H9 (cell line): ENCODE data around the gene COL27A1. TPM values are rescaled to one million over a fixed set of nuclear protein-coding genes. Genes with fewer than 3 reads are reported as not detected.

Source experiments
- DNase-seq: peaks from one replicate; pipeline ENCODE4 v3.0.0-alpha.2; 2017
- H2AFZ ChIP-seq: one replicate; pipeline ENCODE4 v1.6.1; 2013; ENCODE audit warnings: mild to moderate bottlenecking, low read length, control low read depth, moderate library complexity
- H2AK5ac ChIP-seq: 2 replicates; pipeline ENCODE4 v1.6.1; 2013; ENCODE audit warnings: low read length, control low read depth, mixed read lengths; ENCODE audit not compliant: insufficient read length
- H2BK120ac ChIP-seq: one replicate; pipeline ENCODE4 v1.6.1; 2013; ENCODE audit warnings: low read depth, mild to moderate bottlenecking, low read length, control low read depth, inconsistent platforms; ENCODE audit not compliant: poor library complexity, severe bottlenecking
- H2BK12ac ChIP-seq: 2 replicates; pipeline ENCODE4 v1.6.1; 2013; ENCODE audit warnings: low read length, control low read depth, mixed read lengths, low read depth; ENCODE audit not compliant: insufficient read length
- H2BK15ac ChIP-seq: 2 replicates; pipeline ENCODE4 v1.6.1; 2013; ENCODE audit warnings: low read depth, low read length, control low read depth
- H2BK20ac ChIP-seq: one replicate; pipeline ENCODE4 v1.6.1; 2013; ENCODE audit warnings: low read depth, mild to moderate bottlenecking, low read length, control low read depth, inconsistent platforms; ENCODE audit not compliant: poor library complexity, severe bottlenecking
- H2BK5ac ChIP-seq: 2 replicates; pipeline ENCODE4 v1.6.1; 2013; ENCODE audit warnings: low read length, control low read depth, mixed read lengths; ENCODE audit not compliant: insufficient read length
- H3K14ac ChIP-seq: 2 replicates; pipeline ENCODE4 v1.6.1; 2013; ENCODE audit warnings: low read length, control low read depth; ENCODE audit not compliant: insufficient read depth
- H3K18ac ChIP-seq: 2 replicates; pipeline ENCODE4 v1.6.1; 2013; ENCODE audit warnings: low read depth, mild to moderate bottlenecking, mixed read lengths, low read length, control low read depth; ENCODE audit not compliant: insufficient read length
- H3K23ac ChIP-seq: 2 replicates; pipeline ENCODE4 v1.6.1; 2013; ENCODE audit warnings: low read length, control low read depth, mixed read lengths, low read depth; ENCODE audit not compliant: insufficient read length
- H3K23me2 ChIP-seq: 2 replicates; pipeline ENCODE4 v1.6.1; 2013; ENCODE audit warnings: low read depth, mild to moderate bottlenecking, mixed read lengths, low read length, control low read depth; ENCODE audit not compliant: insufficient read length, poor library complexity, severe bottlenecking
- H3K27ac ChIP-seq: 2 replicates; pipeline ENCODE4 v1.5.1; 2013; ENCODE audit warnings: low read length, control low read depth, mixed read lengths, low read depth; ENCODE audit not compliant: insufficient read length
- H3K27me3 ChIP-seq: 2 replicates; pipeline ENCODE4 v1.6.1; 2013; ENCODE audit warnings: low read length, control low read depth, inconsistent platforms; ENCODE audit not compliant: insufficient read depth
- H3K4ac ChIP-seq: 2 replicates; pipeline ENCODE4 v1.6.1; 2013; ENCODE audit warnings: low read depth, mild to moderate bottlenecking, control low read depth, inconsistent platforms, low read length, moderate library complexity
- H3K4me1 ChIP-seq: 2 replicates; pipeline ENCODE4 v1.6.1; 2013; ENCODE audit warnings: low read length, control low read depth, inconsistent platforms; ENCODE audit not compliant: insufficient read depth
- H3K4me2 ChIP-seq: 2 replicates; pipeline ENCODE4 v1.6.1; 2013; ENCODE audit warnings: low read length, control low read depth, mixed read lengths; ENCODE audit not compliant: insufficient read length, insufficient read depth
- H3K56ac ChIP-seq: 2 replicates; pipeline ENCODE4 v1.6.1; 2013; ENCODE audit warnings: low read depth, mild to moderate bottlenecking, mixed read lengths, low read length, control low read depth; ENCODE audit not compliant: insufficient read length
- H3K79me1 ChIP-seq: 2 replicates; pipeline ENCODE4 v1.6.1; 2013; ENCODE audit warnings: low read depth, mild to moderate bottlenecking, moderate library complexity, low read length, control low read depth, inconsistent platforms; ENCODE audit not compliant: insufficient read depth, poor library complexity, severe bottlenecking
- H3K79me2 ChIP-seq: 2 replicates; pipeline ENCODE4 v1.6.1; 2013; ENCODE audit warnings: low read length, control low read depth, inconsistent platforms; ENCODE audit not compliant: insufficient read depth
- H3K9ac ChIP-seq: 2 replicates; pipeline ENCODE4 v1.6.1; 2013; ENCODE audit warnings: low read length, control low read depth, mixed read lengths; ENCODE audit not compliant: insufficient read length; ENCODE audit errors: extremely low read depth
- H3K9me3 ChIP-seq: one replicate; pipeline ENCODE4 v1.6.1; 2013; ENCODE audit warnings: low read depth, low read length, inconsistent platforms; ENCODE audit not compliant: control insufficient read depth
- H3T11ph ChIP-seq: one replicate; pipeline ENCODE4 v1.6.1; 2013; ENCODE audit warnings: mild to moderate bottlenecking, low read length, control low read depth, inconsistent platforms
- H4K20me1 ChIP-seq: one replicate; pipeline ENCODE4 v1.6.1; 2013; ENCODE audit not compliant: control insufficient read depth, insufficient read length, insufficient read depth
- H4K5ac ChIP-seq: 2 replicates; pipeline ENCODE4 v1.6.1; 2013; ENCODE audit warnings: low read depth, mild to moderate bottlenecking, mixed read lengths, low read length, control low read depth; ENCODE audit not compliant: insufficient read length
- H4K8ac ChIP-seq: replicated peaks from 2 replicates; pipeline ENCODE4 v1.6.1; 2013; ENCODE audit warnings: low read length, control low read depth, mixed read lengths, low read depth; ENCODE audit not compliant: insufficient read length
- H4K91ac ChIP-seq: 2 replicates; pipeline ENCODE4 v1.6.1; 2013; ENCODE audit warnings: low read depth, mild to moderate bottlenecking, moderate library complexity, mixed read lengths, low read length, control low read depth; ENCODE audit not compliant: insufficient read length
- H3K27ac Mint-ChIP-seq, 3 experiments: 2 replicates in 2 of 3; 3 replicates in 1 of 3; pipeline ENCODE4 v1.8.0; 2020 to 2021; ENCODE audit warnings: mixed read lengths in 3 of 3, mild to moderate bottlenecking in 1 of 3, moderate library complexity in 1 of 3
- H3K27me3 Mint-ChIP-seq: 2 replicates; pipeline ENCODE4 v1.8.0; 2021; ENCODE audit warnings: low read depth, mild to moderate bottlenecking, moderate library complexity, mixed read lengths
- H3K36me3 Mint-ChIP-seq, 3 experiments: 2 replicates in 2 of 3; 3 replicates in 1 of 3; pipeline ENCODE4 v1.8.0; 2020 to 2021; ENCODE audit warnings: low read depth in 3 of 3, mixed read lengths in 3 of 3; ENCODE audit not compliant: insufficient read depth in 1 of 3
- H3K4me1 Mint-ChIP-seq, 2 experiments: 2 replicates each; pipeline ENCODE4 v1.8.0; 2020; ENCODE audit warnings: mixed read lengths in 2 of 2
- H3K4me3 Mint-ChIP-seq, 2 experiments: 2 replicates in 1 of 2; 3 replicates in 1 of 2; pipeline ENCODE4 v1.8.0; 2020 to 2021; ENCODE audit warnings: mild to moderate bottlenecking in 2 of 2, mixed read lengths in 2 of 2, moderate library complexity in 1 of 2
- H3K9me3 Mint-ChIP-seq, 2 experiments: 2 replicates in 1 of 2; 3 replicates in 1 of 2; pipeline ENCODE4 v1.8.0; 2020; ENCODE audit warnings: mild to moderate bottlenecking in 2 of 2, mixed read lengths in 2 of 2, moderate library complexity in 1 of 2
- CTCF ChIP-seq: fragments of 200-600 bp; sonication (generic); conservative IDR thresholded peaks from 3 replicates; pipeline ENCODE4 v1.8.0; 2021; ENCODE audit warnings: antibody characterized with exemption, mild to moderate bottlenecking
- WGBS: extraction: QIAGEN DNeasy Blood & Tissue Kit; methylation state at CpG from one replicate; pipeline ENCODE4 v1.1.7; 2013; ENCODE audit warnings: missing lambda C conversion rate, low lambda C conversion rate, mixed read lengths; ENCODE audit not compliant: insufficient read length; ENCODE audit errors: extremely low coverage; 5-methylcytosine and 5-hydroxymethylcytosine counted together
- total RNA-seq: library from RNA; stranded (reverse); gene quantifications from 2 replicates; pipeline ENCODE4 v1.2.1, GENCODE V29; 2021

COL27A1 gene
- total RNA-seq, 1 experiment from 2014 or later = 17.9 TPM

- no peak overlapping the region for H2AK5ac ChIP-seq
- Mint-ChIP-seq H3K27ac (peak overlapping the region in 1 of 3 experiments; percentile 52; a peak in 2 of 7 replicates), H3K4me1 (peaks cover 0 to 5% of the 10 kb centered on the region in 2 experiments; a peak in 2 of 4 replicates), H3K27me3 (peaks cover 6% of the 10 kb centered on the region), H3K36me3 (no peaks in the 10 kb centered on the region), H3K4me3 (no peak overlapping the region), H3K9me3 (no peaks in the 10 kb centered on the region)
- WGBS = no CpG with 5 or more reads among the region's 8 CpGs
- H3K27me3 ChIP-seq = no peaks in the 10 kb centered on the region
- no peak overlapping the region for H3K27ac ChIP-seq
- H2BK12ac ChIP-seq = no peak overlapping the region
- TF ChIP-seq CTCF = no peak
- no peak overlapping the region for H3K18ac ChIP-seq
- no peaks in the 10 kb centered on the region for H3K23me2 ChIP-seq
- no peaks in the 10 kb centered on the region for H4K20me1 ChIP-seq
- no peaks in the 10 kb centered on the region for H3K79me2 ChIP-seq
- no peak overlapping the region for H2AFZ ChIP-seq
- H3K79me1 ChIP-seq = no peaks in the 10 kb centered on the region
- H4K91ac ChIP-seq = no peak overlapping the region
- H3K23ac ChIP-seq = no peak overlapping the region
- H3K4ac ChIP-seq = no peak overlapping the region
- no peak overlapping the region for H4K5ac ChIP-seq
- no peaks in the 10 kb centered on the region for H3K9me3 ChIP-seq
- H2BK120ac ChIP-seq = no peak overlapping the region
- no peak for DNase-seq
- no peak overlapping the region for H3T11ph ChIP-seq
- H4K8ac ChIP-seq = no peak overlapping the region
- H3K9ac ChIP-seq = no peak overlapping the region
- H3K56ac ChIP-seq = no peak overlapping the region
- H3K4me2 ChIP-seq = no peak overlapping the region
- no peak overlapping the region for H2BK20ac ChIP-seq
- no peak overlapping the region for H2BK5ac ChIP-seq
- no peak overlapping the region for H2BK15ac ChIP-seq
- no peak overlapping the region for H3K14ac ChIP-seq
- no peaks in the 10 kb centered on the region for H3K4me1 ChIP-seq
These were observed 162.5 kb downstream of the COL27A1 start for GRCh38 chr9:114317665-114318357.
